ENCODE measurements around the gene HMGXB3.
"Not testable (repeated sequence)": the region's sequence is repeated elsewhere in the genome, so short reads cannot be mapped to it uniquely, and the experiment has no call there.

Gene HMGXB3

GRCh38 chr5:150070821-150071220 is 70.3 kb downstream of the HMGXB3 start:
- DNase-seq = no peak

- DNase-seq = no peak
Measured at GRCh38 chr5:150073086-150073625, 72.6 kb downstream of the HMGXB3 start.

- DNase-seq = no peak
Measured at GRCh38 chr5:150073677-150074076, 73.1 kb downstream of the HMGXB3 start.

- DNase-seq = no peak
Measured at GRCh38 chr5:150075233-150075632, 74.7 kb downstream of the HMGXB3 start.

GRCh38 chr5:150075806-150076205 is 75.3 kb downstream of the HMGXB3 start:
- DNase-seq = no peak

GRCh38 chr5:150077060-150077459 is 76.5 kb downstream of the HMGXB3 start:
- no peak for DNase-seq

GRCh38 chr5:150077996-150078801 is 77.7 kb downstream of the HMGXB3 start:
- no peak for DNase-seq

GRCh38 chr5:150078802-150079689 is 78.5 kb downstream of the HMGXB3 start:
- DNase-seq = no peak

GRCh38 chr5:150079909-150080461 is 79.4 kb downstream of the HMGXB3 start:
- DNase-seq = no peak

- DNase-seq = no peak
Measured at GRCh38 chr5:150080696-150081435, 80.3 kb downstream of the HMGXB3 start.

- DNase-seq = no peak
Measured at GRCh38 chr5:150081541-150082283, 81.2 kb downstream of the HMGXB3 start.

- no peak for DNase-seq
Measured at GRCh38 chr5:150082374-150082773, 81.8 kb downstream of the HMGXB3 start.

GRCh38 chr5:150082889-150083288 is 82.3 kb downstream of the HMGXB3 start:
- DNase-seq = no peak

GRCh38 chr5:150084754-150085153 is 84.2 kb downstream of the HMGXB3 start:
- DNase-seq = not testable (repeated sequence)

- DNase-seq = no peak
Measured at GRCh38 chr5:150085191-150085912, 84.8 kb downstream of the HMGXB3 start.

GRCh38 chr5:150085950-150086715 is 85.6 kb downstream of the HMGXB3 start, which contains the start of gene CSF1R:
Gene CSF1R, minus strand, starts transcription at chr5:150086554. Its CDS starts 127 bp downstream, at chr5:150086427.
- DNase-seq = no peak

GRCh38 chr5:150092159-150092787 is 91.7 kb downstream of the HMGXB3 start:
- DNase-seq = no peak

- no peak for DNase-seq
Measured at GRCh38 chr5:150097152-150097551, 96.6 kb downstream of the HMGXB3 start.

GRCh38 chr5:150101023-150101422 is 100.5 kb downstream of the HMGXB3 start:
- DNase-seq = no peak
